OCI-LY7 (cell line): ENCODE measurements around the gene TXN2. TPM values are rescaled to one million over a fixed set of nuclear protein-coding genes. Genes with fewer than 3 reads are reported as not detected.

Experiments
- BruUV-seq: library from RNA; stranded (reverse); fragments of 400-500 nt; replicated peaks from 2 replicates; lab custom pipeline; 2021; lab: Mats Ljungman, UMichigan
- CTCF ChIA-PET: fragments of 300-600 bp; sonication (Branson Sonifier 250); formaldehyde crosslinking; loops from one replicate; lab custom pipeline; 2022; ENCODE audit warnings: antibody characterized with exemption; ENCODE audit not compliant: unreplicated experiment; lab: Charles Lee
- POLR2A ChIA-PET: fragments of 300-600 bp; sonication (Branson Sonifier 250); formaldehyde crosslinking; loops from one replicate; lab custom pipeline; 2022; ENCODE audit warnings: antibody characterized with exemption; lab: Charles Lee
- DNase-seq: peaks from one replicate; pipeline ENCODE4 v3.0.0-alpha.2; 2015; ENCODE audit warnings: low spot score
- H2AFZ ChIP-seq: fragments of 200-600 bp; sonication (generic), shearing (Covaris generic); 2 replicates; pipeline ENCODE4 v1.6.1; 2014; ENCODE audit warnings: mild to moderate bottlenecking, antibody characterized with exemption, low read length, moderate library complexity
- H3K27ac ChIP-seq: fragments of 200-600 bp; sonication (generic); 2 replicates; pipeline ENCODE4 v1.5.1; 2014; ENCODE audit warnings: mixed run types, low read depth, mild to moderate bottlenecking, moderate library complexity, low read length, inconsistent platforms; ENCODE audit not compliant: poor library complexity, severe bottlenecking
- H3K36me3 ChIP-seq: fragments of 200-600 bp; sonication (generic); 2 replicates; pipeline ENCODE4 v1.6.1; 2014; ENCODE audit warnings: mild to moderate bottlenecking, antibody characterized with exemption, low read length, moderate library complexity, mixed read lengths; ENCODE audit not compliant: insufficient read depth
- H3K4me1 ChIP-seq: fragments of 200-600 bp; sonication (generic); 2 replicates; pipeline ENCODE4 v1.5.1; 2014; ENCODE audit warnings: mild to moderate bottlenecking, low read length; ENCODE audit not compliant: insufficient read depth, poor library complexity, severe bottlenecking
- H3K4me2 ChIP-seq: fragments of 200-600 bp; sonication (generic); 2 replicates; pipeline ENCODE4 v1.6.1; 2014; ENCODE audit warnings: mild to moderate bottlenecking, low read length
- H3K4me3 ChIP-seq: fragments of 200-600 bp; sonication (generic); 2 replicates; pipeline ENCODE4 v1.5.1; 2014; ENCODE audit warnings: mild to moderate bottlenecking, low read depth, low read length; ENCODE audit not compliant: poor library complexity, severe bottlenecking
- H3K79me2 ChIP-seq: fragments of 200-600 bp; sonication (generic); 2 replicates; pipeline ENCODE4 v1.6.1; 2016; ENCODE audit warnings: low read depth, mild to moderate bottlenecking, low read length, moderate library complexity, mixed read lengths; ENCODE audit not compliant: insufficient read depth
- H3K9me2 ChIP-seq: fragments of 200-600 bp; sonication (generic); 2 replicates; pipeline ENCODE4 v1.6.1; 2016; ENCODE audit warnings: mild to moderate bottlenecking, low read length, mixed read lengths; ENCODE audit not compliant: insufficient read depth
- H3K9me3 ChIP-seq: fragments of 200-600 bp; sonication (generic); 2 replicates; pipeline ENCODE4 v1.6.1; 2014; ENCODE audit warnings: mild to moderate bottlenecking, mixed run types, low read length, mixed read lengths
- H4K20me1 ChIP-seq: fragments of 200-600 bp; sonication (generic); 2 replicates; pipeline ENCODE4 v1.6.1; 2014; ENCODE audit warnings: mild to moderate bottlenecking, antibody characterized with exemption, low read length, moderate library complexity, mixed read lengths; ENCODE audit not compliant: insufficient read depth
- EZH2phosphoT487 ChIP-seq: fragments of 200-600 bp; sonication (generic); IDR thresholded peaks from 2 replicates; pipeline ENCODE4 v1.6.1; 2018; ENCODE audit warnings: low read depth, borderline replicate concordance, mild to moderate bottlenecking, mixed run types, antibody characterized with exemption, low read length, moderate library complexity, mixed read lengths
- intact Hi-C: fragments of 100-400 bp; cut with micrococcal nuclease; formaldehyde crosslinking; loops from one replicate; pipeline ENCODE4 v1.10.0; 2022; ENCODE audit not compliant: unreplicated experiment
- total RNA-seq, 2 experiments: library from RNA; depleted of rRNA in 1 of 2; stranded (reverse); fragments of >200 nt in 1 of 2; shearing (Covaris generic) in 1 of 2; gene quantifications; 2 replicates each; pipeline ENCODE4 v1.2.3, GENCODE V29; 2014 to 2022
- TF ChIP-seq, protein P1 (sequence below): fragments of 200-600 bp; sonication (generic); conservative IDR thresholded peaks from 2 replicates; pipeline ENCODE4 v1.5.1; 2014; ENCODE audit warnings: mild to moderate bottlenecking, antibody characterized with exemption, low read length, moderate library complexity, mixed read lengths

Gene TXN2
- total RNA-seq, 2 experiments from 2014 or later = 33.4 to 94.2 TPM

DNA sequence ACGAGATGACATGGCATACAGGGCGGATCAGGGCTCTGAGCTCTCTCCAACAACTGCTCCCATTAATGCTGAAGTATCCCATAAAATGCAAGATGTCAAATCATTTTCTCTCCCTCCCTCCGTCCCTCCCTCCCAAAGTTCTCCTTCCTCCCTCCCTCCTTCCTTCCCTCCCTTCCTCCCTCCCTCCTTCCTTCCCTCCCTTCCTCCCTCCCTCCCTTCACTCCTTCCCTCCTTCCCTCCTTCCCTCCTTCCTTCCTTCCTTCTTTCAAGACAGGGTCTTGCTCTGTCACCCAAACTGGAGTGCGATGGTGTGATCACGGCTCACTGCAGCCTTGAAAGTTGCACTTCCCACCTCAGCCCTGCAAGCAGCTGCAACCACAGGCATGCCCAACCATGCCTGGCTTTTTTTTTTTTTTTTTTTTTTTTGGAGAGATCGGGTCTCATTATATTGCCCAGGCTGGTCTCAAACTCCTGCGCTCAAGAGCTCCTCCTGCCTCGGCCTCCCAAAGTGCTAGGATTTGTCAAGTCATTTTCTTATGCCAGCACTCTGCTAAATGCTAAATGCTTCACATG lies 38.2 kb downstream of the TXN2 start:
- POLR2A ChIA-PET = interaction anchor here (0.5 to 0.7 kb wide), 3 partner anchors 19 to 55 kb away, joined by 5 to 8 read pairs (median 8); no protein-coding TSS in a partner anchor
- Histone ChIP-seq H3K4me1 (peaks cover 9% of the 10 kb centered on the region), H3K27ac (no peak overlapping the region), H3K36me3 (no peaks in the 10 kb centered on the region), H2AFZ (no peak overlapping the region), H3K79me2 (no peaks in the 10 kb centered on the region), H4K20me1 (no peaks in the 10 kb centered on the region), H3K9me2 (no peaks in the 10 kb centered on the region), H3K9me3 (no peaks in the 10 kb centered on the region), H3K4me3 (no peak overlapping the region), H3K4me2 (no peak overlapping the region)
- no TSS peak for BruUV-seq
- TF ChIP-seq EZH2phosphoT487 = no peak
- TF ChIP-seq, protein P1, sequence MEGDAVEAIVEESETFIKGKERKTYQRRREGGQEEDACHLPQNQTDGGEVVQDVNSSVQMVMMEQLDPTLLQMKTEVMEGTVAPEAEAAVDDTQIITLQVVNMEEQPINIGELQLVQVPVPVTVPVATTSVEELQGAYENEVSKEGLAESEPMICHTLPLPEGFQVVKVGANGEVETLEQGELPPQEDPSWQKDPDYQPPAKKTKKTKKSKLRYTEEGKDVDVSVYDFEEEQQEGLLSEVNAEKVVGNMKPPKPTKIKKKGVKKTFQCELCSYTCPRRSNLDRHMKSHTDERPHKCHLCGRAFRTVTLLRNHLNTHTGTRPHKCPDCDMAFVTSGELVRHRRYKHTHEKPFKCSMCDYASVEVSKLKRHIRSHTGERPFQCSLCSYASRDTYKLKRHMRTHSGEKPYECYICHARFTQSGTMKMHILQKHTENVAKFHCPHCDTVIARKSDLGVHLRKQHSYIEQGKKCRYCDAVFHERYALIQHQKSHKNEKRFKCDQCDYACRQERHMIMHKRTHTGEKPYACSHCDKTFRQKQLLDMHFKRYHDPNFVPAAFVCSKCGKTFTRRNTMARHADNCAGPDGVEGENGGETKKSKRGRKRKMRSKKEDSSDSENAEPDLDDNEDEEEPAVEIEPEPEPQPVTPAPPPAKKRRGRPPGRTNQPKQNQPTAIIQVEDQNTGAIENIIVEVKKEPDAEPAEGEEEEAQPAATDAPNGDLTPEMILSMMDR = no peak
- intact Hi-C loops = no loop called here
- DNase-seq = peak; percentile 45
- CTCF ChIA-PET = no interaction called here

DNA sequence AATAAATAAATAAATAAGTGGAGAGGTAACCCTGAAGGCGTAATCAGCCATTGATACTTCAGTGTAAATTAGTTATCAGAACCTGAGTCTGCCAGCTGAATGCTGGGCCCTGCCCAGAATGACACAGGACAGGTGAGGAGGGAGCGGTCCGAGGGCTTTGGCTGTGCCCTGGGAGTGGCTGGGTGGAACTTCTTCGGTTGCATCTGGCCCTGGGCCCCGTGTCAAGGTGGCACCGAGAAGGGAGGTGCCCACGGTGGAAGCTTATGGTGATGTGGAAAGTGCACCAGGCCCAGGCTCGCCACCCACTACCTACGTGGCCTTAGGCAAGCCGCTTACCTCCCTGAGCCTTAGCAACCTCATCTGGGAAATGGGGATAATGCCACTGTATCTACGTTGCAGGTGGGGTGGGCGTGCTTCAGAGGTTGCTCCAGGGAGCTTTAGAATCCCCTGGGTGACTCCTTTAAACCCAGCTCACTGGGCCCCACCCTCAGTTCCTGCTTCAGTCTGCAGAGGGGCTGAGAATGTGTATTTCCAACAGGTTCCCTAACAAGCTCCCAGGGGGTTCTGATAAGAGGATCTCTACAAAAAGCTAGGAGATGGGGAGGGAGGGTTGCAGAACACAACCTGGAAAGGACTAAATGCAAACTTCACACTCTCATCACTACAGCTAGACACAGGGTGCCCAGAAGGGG lies 38.8 kb downstream of the TXN2 start:
- Histone ChIP-seq H3K9me2 (no peaks in the 10 kb centered on the region), H3K27ac (no peak overlapping the region), H3K4me1 (peaks cover 9% of the 10 kb centered on the region), H3K4me3 (no peak overlapping the region), H3K4me2 (no peak overlapping the region), H3K9me3 (no peaks in the 10 kb centered on the region), H3K79me2 (no peaks in the 10 kb centered on the region), H4K20me1 (no peaks in the 10 kb centered on the region), H3K36me3 (no peaks in the 10 kb centered on the region), H2AFZ (no peak overlapping the region)
- ChIA-PET CTCF (no interaction called here), POLR2A (interaction anchor here (0.6 to 1.3 kb wide), 3 partner anchors 41 to 54 kb away, joined by 3 to 8 read pairs (median 8); no protein-coding TSS in a partner anchor)
- BruUV-seq = no TSS peak
- DNase-seq = no peak
- TF ChIP-seq, protein P1 = no peak
- TF ChIP-seq EZH2phosphoT487 = no peak
- intact Hi-C loops = no loop called here
